Measurements from ENCODE around the gene NRG3.
"Not testable (repeated sequence)": the region's sequence is repeated elsewhere in the genome, so short reads cannot be mapped to it uniquely, and the experiment has no call there.

GRCh38 chr10:82677932-82678331 is 802.9 kb downstream of the NRG3 start:
- TF ChIP-seq CTCF, POLR2AphosphoS5 (IDR thresholded peaks at IDR 0.05): not testable (repeated sequence)

Data from esophagus muscularis mucosa (tissue), 3 donors.